ENCODE data around the gene DNAH6. TPM values are rescaled to one million over a fixed set of nuclear protein-coding genes. Genes with fewer than 3 reads are reported as not detected.

Gene DNAH6
- total RNA-seq, 2 donors from 2014 or later = 0.24 to 0.30 TPM

DNA sequence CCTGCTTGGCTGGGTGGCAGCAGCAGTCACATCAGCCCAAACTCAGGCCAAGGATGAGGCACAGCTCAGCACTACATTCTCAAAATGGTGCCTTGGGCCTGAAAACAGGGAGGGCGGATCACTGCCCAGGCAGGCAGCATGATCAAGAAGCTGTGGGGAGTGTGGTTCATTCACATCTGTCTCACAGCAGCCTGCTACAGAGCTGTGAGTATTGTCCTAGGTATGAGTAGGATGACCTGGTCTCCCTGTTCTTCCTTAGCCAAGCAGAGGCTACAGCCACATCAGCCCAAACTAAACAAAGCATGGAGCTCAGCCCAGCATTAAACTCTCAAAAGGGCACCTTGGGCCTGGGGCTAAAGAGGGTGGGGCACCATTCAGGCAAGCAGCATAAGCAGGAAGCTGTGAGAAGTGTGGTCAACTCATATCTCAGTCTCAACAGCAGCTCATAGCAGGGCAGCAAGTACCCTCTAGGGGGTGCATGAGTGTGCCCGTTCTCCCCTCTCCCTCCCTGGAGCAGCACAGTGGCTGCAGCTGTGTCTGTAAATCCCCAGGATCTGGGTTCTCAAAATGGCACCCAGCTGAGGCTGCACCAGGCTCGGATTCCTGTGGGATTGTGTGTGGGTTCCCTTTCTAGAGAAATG is 225.0 kb downstream of the DNAH6 start:
- no peaks in the 10 kb centered on the region for H3K4me1 ChIP-seq
- no peak for DNase-seq (ENCODE audit: low spot score)

GRCh38 chr2:84748341-84748740 is 232.0 kb downstream of the DNAH6 start:
- Histone ChIP-seq H3K9me3 (no peaks in the 10 kb centered on the region), H3K36me3 (no peaks in the 10 kb centered on the region), H3K4me3 (no peak overlapping the region), H3K27ac (no peak overlapping the region), H3K4me1 (no peaks in the 10 kb centered on the region), H3K27me3 (no peaks in the 10 kb centered on the region)
- no peak for DNase-seq (ENCODE audit: low spot score)
- TF ChIP-seq CTCF (IDR thresholded peaks at IDR 0.05) = no peak

More for the DNA sequence above, 225.0 kb downstream of the DNAH6 start:
- H3K4me3 ChIP-seq = no peak overlapping the region
- no peaks in the 10 kb centered on the region for H3K27me3 ChIP-seq
- H3K36me3 ChIP-seq = no peaks in the 10 kb centered on the region
- no peak overlapping the region for H3K27ac ChIP-seq
- TF ChIP-seq CTCF (IDR thresholded peaks at IDR 0.05) = peak in 1 of 2 donors; percentile 30
- H3K9me3 ChIP-seq = no peaks in the 10 kb centered on the region

DNA sequence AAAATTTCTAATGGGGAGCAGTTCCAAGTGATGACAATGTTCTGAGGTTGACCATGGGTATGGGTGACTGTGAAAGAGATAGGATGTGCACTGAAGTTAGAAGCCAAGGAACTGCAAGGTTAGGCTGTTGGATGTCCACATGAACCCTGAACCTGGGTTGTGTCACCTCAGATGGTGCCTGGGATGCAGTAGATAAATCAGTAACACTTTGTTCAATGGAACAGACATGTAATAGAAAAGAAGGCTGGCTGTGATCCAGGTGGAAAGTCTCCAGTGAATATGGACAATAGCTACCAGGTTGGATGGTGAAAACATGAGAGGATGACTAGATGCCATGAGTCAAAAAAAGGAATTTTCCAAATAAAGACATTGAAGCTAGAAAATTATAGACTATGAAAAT is 233.1 kb downstream of the DNAH6 start:
- DNase-seq (ENCODE audit: low spot score) = no peak
- Histone ChIP-seq H3K4me1 (no peaks in the 10 kb centered on the region), H3K4me3 (no peak overlapping the region), H3K36me3 (no peaks in the 10 kb centered on the region), H3K27me3 (no peaks in the 10 kb centered on the region), H3K9me3 (no peaks in the 10 kb centered on the region), H3K27ac (no peak overlapping the region)
- no peak for TF ChIP-seq CTCF (IDR thresholded peaks at IDR 0.05)

- H3K4me1 ChIP-seq = no peaks in the 10 kb centered on the region
- no peak for DNase-seq (ENCODE audit: low spot score)
- H3K27me3 ChIP-seq = no peaks in the 10 kb centered on the region
- no peak overlapping the region for H3K4me3 ChIP-seq
- H3K9me3 ChIP-seq = peaks cover 0 to 11% of the 10 kb centered on the region in 2 donors
- H3K36me3 ChIP-seq = no peaks in the 10 kb centered on the region
- H3K27ac ChIP-seq = no peak overlapping the region
- TF ChIP-seq CTCF (IDR thresholded peaks at IDR 0.05) = no peak
Measured at GRCh38 chr2:84755096-84755495, 238.8 kb downstream of the DNAH6 start.

- no peak for DNase-seq (ENCODE audit: low spot score)
- Histone ChIP-seq H3K4me1 (no peaks in the 10 kb centered on the region), H3K36me3 (no peaks in the 10 kb centered on the region), H3K27ac (no peak overlapping the region), H3K27me3 (no peaks in the 10 kb centered on the region), H3K4me3 (no peak overlapping the region), H3K9me3 (peaks cover 0 to 11% of the 10 kb centered on the region in 2 donors)
- TF ChIP-seq CTCF (IDR thresholded peaks at IDR 0.05) = no peak
Measured at GRCh38 chr2:84757648-84758047, 241.3 kb downstream of the DNAH6 start.

DNA sequence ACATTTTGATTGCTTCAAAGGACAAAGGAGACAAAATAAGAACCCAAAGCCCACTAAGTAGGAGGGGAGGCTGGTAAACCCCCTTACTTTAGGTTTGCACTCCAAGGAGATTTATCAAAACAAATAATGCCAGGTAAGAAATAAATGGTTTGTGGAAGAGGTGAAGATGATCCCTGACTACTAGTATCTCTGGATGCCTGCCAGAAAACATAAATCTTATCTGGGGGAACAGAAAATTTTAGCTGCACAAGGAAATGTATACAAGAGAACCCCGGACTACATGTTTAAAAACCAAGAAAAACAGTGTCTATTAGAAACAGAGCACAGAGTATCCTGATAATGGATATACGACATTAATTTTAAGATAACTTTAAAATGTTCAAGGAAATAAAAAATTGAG is 250.5 kb downstream of the DNAH6 start:
- no peak for DNase-seq (ENCODE audit: low spot score)
- Histone ChIP-seq H3K4me1 (no peaks in the 10 kb centered on the region), H3K27me3 (no peaks in the 10 kb centered on the region), H3K36me3 (no peaks in the 10 kb centered on the region), H3K27ac (no peak overlapping the region), H3K4me3 (no peak overlapping the region), H3K9me3 (peaks cover 0 to 14% of the 10 kb centered on the region in 2 donors)
- TF ChIP-seq CTCF (IDR thresholded peaks at IDR 0.05) = no peak
